HG03139 (cell line): ENCODE measurements around the gene CYP4F8.
"Not testable (repeated sequence)": the region's sequence is repeated elsewhere in the genome, so short reads cannot be mapped to it uniquely, and the experiment has no call there.

Experiments
- ATAC-seq: cut with Tn5 transposase; IDR thresholded peaks from one replicate; pipeline ENCODE4 v1.9.1; 2021; ENCODE audit not compliant: unreplicated experiment

Gene CYP4F8

DNA sequence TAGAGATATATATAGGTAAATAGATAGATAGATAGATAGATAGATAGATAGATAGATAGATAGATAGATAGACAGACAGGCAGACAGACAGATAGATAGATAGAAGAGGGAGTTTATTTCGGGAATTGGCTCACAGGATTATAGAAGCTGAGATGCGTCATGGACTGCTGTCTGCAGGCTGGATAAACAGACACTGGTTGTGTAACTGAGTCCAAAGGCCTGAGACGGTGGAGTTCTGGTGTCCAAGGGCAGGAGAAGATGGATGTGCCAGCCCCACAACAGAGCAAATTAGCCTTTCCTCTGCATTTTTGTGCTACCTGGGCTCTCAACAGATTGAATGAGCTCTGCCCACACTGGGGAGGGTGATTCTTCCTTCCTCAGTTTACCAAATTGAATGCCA lies 28.4 kb downstream of the CYP4F8 start:
- no peak for ATAC-seq

GRCh38 chr19:15644066-15644741 lies 29.2 kb downstream of the CYP4F8 start:
- no peak for ATAC-seq

DNA sequence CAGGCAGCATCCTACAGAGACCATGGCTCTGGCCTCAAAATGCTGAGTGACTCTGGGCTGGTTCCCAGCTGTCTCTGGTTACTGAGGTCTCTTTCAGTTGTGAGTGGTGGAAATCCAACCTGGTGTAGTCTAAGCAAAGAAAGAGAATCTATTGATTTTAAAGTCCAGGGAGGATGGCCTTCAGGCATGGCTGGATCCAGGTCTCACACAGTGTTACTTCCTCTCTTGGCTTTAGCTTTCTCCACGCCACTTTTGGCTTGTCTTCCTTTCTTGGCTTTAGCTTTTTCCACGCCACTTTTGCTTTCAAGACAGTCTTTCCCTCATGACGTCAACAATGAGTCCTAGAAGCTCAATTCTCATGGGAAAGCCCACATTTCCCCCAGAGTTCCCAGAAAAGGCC lies 29.8 kb downstream of the CYP4F8 start:
- no peak for ATAC-seq

DNA sequence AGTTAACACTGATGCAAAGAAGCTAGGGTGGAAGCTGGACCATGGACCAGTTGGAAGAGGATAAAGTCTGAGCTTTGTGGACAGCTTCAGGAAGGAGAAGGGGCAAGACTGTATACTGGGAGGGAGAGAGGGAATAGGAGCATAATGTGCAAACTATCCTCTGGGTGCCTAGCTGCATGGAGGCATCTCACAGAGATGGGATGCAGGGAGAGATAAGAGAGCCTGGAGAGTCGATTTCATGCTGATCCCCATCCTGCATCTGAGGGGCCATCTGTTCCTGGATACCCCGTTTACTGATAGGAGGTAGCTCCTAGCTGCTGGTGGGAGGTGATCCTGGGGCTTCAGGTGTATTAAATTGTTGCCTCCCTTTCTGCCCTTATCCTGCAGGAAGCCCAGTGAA lies 34.5 kb downstream of the CYP4F8 start:
- no peak for ATAC-seq

DNA sequence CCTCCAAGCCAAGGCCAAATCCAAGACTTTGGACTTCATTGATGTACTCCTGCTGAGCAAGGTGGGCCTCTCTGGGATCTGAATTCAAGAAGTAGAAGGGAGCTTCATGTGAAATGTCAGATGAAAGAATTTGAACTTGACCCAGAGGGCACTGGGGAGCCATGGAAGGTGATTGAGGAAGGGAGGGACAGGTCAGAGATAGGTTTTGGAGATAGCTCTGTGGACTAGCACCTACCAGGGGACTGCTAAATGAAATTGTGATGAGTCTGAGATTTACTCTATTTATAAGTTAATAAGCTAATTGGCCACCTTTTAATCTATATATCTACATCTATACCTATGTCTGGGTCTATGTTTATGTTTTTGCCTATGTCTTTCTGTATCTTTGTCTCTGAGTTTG lies 35.1 kb downstream of the CYP4F8 start:
- ATAC-seq, result not testable (repeated sequence)

DNA sequence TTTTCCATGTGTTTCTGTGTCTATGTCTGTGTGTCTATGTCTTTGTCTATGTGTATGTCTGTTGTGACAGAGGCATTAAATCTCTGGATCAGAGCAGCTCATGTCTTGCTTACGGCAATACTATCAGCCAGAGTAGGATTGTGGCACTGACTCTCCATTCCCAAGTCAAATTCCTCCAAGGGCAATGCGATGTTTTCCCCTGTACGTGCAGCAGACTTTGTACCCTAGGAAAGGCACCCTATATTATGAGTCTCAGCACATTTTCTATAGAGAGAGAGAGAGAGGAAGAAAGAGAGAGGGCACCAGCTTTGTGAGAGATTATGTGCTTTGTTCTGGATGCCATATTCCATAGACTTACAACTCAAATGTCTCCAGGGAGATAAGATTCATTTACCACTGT lies 36.8 kb downstream of the CYP4F8 start:
- ATAC-seq, result no peak

DNA sequence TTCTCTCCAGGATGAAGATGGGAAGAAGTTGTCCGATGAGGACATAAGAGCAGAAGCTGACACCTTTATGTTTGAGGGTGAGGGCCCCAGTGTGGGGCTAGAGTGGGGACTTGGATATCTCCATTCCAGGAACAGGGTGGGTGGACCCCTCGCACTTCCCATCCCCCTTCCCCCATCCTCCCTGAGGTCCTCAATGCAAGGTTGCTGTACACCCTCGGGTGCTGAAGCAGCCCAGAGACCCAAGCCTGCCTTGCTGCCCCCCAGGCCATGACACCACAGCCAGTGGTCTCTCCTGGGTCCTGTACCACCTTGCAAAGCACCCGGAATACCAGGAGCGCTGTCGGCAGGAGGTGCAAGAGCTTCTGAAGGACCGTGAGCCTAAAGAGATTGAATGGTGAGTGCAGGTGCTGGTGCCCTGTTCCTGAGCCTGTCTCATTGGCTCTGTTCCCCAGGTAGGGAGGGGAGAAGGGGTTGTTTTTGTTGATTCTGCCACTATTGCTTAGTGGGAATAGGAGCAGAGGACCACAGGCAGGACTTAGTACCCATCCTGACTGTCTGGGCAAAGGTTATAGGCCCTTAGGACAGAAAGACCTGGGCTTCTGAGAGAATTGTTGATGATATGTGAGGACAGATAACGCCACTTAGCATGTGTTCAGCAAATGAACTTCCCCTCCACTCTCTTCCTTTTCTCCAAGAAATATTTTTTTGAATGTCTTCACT lies 37.7 kb downstream of the CYP4F8 start:
- no peak for ATAC-seq

GRCh38 chr19:15656467-15656866 lies 41.4 kb downstream of the CYP4F8 start:
- ATAC-seq, result no peak

GRCh38 chr19:15663247-15663646 lies 48.2 kb downstream of the CYP4F8 start:
- no peak for ATAC-seq

- ATAC-seq, result no peak
These were observed 51.2 kb downstream of the CYP4F8 start for GRCh38 chr19:15666186-15666585.

DNA sequence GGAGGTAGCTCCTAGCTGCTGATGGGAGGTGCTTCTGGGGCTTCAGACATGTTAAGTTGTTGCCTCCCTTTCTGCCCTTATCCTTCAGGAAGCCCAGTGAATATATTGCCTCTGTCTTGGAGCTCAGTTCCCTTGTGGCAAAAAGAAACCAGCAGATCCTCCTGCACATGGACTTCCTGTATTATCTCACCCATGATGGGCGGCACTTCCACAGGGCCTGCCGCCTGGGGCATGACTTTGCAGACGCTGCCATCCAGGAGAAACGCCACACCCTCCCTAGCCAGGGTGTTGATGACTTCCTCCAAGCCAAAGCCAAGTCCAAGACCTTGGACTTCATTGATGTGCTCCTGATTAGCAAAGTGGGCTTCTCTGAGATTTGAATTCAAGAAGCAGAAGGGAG lies 51.9 kb downstream of the CYP4F8 start:
- ATAC-seq, result no peak

DNA sequence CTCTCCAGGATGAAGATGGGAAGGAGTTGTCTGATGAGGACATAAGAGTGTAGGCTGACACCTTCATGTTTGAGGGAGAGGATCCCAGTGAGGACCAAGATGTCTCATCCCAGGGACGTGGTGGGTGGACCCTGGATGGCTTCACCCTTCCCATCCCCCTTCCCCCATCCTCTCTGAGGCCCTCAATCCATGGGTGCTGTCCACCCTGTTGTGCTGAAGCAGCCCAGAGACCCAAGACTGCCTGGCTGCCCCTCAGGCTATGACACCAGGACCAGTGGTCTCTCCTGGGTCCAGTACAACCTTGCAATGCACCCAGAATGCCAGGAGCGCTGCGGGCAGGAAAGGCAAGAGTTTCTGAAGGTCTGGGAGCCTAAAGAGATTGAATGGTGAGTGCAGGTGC lies 54.4 kb downstream of the CYP4F8 start:
- ATAC-seq, result no peak

- ATAC-seq, result no peak
These were observed 54.9 kb downstream of the CYP4F8 start for GRCh38 chr19:15669891-15670290.

DNA sequence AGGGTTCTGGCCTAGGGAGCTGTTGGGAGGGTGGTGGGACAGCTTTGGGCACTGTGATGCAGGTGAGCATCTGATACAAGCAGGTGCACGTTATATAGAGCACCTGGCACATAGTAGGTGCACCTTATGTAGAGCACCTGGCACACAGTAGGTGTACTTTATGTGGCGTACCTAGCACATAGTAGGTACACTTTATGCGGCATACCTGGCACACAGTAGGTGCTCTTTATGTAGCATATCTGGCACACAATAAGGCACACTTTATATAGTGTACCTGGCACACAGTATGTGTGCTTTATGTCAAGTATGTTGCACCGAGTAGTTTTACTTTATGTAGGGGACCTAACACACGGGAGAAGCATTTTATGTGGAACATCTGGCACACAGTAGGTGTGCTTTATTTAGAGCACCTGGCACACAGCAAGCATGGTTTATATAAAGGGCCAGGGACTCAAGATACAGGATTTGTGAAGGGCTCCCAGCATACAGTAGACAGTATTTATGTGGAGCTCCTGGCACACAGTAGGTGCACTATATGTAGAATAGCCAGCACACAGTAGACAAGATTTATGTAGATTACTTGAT lies 56.3 kb downstream of the CYP4F8 start:
- no peak for ATAC-seq

GRCh38 chr19:15671891-15672579 lies 57.0 kb downstream of the CYP4F8 start:
- ATAC-seq, result no peak

DNA sequence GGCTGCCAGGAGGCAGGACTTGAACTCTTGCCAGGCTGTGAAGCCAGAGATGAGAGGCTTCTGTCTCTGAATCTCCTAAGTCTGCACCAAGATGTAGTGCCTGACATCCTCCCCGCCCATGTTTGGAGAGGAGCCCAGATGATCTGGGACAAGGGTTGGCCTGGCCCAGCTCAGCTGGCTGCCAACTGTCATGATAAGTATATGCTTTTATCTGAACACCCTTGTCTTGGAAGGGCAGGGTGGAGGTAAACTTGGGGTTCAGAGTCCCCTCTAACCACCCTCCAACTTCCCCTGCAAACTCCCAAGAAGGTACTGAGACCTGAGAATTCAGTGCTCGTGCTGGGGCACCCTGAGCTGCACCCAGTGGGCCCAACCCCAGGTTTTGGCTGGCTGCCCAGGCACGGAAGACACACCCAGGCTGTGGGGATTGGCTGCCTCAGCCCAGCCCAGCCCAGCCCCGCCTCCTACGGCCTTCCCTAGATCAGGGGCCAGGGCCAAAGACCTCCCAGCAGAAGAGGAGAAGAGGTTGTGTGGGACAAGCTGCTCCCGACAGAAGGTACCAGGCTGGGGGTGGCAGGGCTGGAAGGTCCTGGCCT lies 57.7 kb downstream of the CYP4F8 start, which contains the start of gene CYP4F12:
Gene CYP4F12, plus strand, starts transcription at position 508 of the 596 bp plus-strand sequence. CDS start 443 bp downstream, outside the sequence.
- no peak for ATAC-seq

DNA sequence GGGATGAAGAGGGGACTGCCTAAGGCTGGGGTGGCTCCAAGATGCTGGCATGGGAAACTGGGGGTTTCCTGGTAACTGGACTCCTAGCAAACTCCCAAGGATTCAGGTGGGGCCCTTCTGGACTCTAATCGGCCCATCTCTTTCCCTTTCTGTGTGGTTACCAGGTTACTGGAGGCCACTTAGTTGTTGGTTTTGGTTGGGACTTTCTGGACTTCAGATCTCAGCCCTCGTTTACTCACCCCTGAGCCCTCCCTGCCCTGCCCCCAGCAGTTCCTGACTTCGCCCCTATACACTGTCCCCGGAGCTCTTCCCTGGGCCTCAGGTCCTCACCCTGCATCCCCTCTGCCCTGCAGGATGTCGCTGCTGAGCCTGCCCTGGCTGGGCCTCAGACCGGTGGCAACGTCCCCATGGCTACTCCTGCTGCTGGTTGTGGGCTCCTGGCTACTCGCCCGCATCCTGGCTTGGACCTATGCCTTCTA lies 58.2 kb downstream of the CYP4F8 start:
- ATAC-seq, result no peak

DNA sequence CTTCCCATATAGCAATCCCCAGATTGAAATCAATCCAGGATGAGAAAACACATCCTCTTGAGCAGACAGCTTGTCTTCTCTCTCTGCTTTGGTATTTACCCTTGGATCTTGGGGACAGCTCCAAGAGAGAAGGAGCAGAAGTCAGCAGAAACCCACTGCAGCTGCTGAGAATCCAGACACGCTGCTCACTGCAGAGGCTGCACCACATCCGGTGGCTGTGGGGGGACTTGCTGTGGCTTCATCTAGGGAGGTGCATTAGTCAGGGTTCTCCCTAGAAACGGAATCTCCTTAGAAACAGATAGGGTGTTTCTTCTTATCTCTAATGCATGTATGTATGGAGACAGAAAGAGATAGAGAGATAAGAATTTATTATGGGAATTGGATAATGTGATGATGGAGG lies 60.5 kb downstream of the CYP4F8 start:
- ATAC-seq, result no peak

DNA sequence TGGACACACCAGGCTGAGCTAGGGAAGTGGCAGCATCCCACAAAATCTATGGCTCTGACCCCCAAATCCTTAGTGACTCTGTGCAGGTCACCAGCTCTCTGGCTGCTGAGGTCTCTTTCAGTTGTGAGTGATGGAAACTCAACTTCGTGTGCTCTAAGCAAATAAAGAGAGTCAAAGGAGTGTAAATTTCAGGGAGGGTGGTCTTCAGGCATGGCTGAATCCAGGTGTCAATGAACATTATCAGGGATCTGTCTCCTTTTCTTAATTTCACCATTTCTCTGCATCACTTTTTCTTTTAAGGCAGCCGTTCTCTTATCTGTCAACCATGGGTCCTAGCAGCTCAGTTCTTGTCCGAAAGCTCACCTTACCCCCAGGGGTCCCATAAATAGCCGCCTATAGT lies 64.1 kb downstream of the CYP4F8 start:
- no peak for ATAC-seq

DNA sequence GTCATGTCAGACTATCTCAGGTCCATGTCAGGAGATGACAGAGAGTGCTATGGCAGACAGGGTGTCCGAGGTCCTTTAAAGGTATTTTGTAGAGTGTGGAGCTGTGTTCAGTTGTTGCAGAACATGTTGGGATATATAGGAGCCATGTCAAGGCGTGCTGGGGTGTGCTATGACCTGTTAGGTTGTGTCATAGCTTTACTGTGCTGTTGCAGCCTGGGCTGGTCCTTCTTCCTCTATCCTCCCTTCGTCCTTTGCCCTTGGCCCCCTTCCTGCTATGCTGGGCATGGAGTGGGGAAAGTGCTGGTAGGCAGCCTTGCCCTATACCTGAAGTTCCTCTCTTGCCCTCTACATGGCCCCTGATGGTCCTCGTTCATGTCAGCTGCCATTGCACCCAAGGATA lies 64.8 kb downstream of the CYP4F8 start:
- not testable (repeated sequence) for ATAC-seq
